HL-60 (cell line): ENCODE measurements around the gene FOLR2.

Experiments
- DNase-seq, 2 experiments: peaks; one replicate each; pipeline ENCODE4 v3.0.0-alpha.2; 2010 to 2020; ENCODE audit warnings: low read depth in 1 of 2, low spot score in 1 of 2
- H3K27ac ChIP-seq: fragments of 250-450 bp; sonication (Bioruptor Pico); replicated peaks from 2 replicates; pipeline ENCODE4 v1.5.1; 2020; ENCODE audit warnings: mild to moderate bottlenecking, moderate library complexity
- H3K27me3 ChIP-seq: fragments of 250-450 bp; sonication (Bioruptor Pico); 2 replicates; pipeline ENCODE4 v1.5.1; 2021; ENCODE audit warnings: mild to moderate bottlenecking, moderate library complexity; ENCODE audit not compliant: insufficient read depth, poor library complexity, severe bottlenecking
- H3K4me3 ChIP-seq: replicated peaks from 2 replicates; pipeline ENCODE4 v1.5.1; 2011; ENCODE audit warnings: mild to moderate bottlenecking, control low read depth, low read length; ENCODE audit not compliant: insufficient read depth
- GABPA ChIP-seq: IDR thresholded peaks from 2 replicates; pipeline ENCODE4 v1.6.1; 2012; ENCODE audit warnings: low read depth
- POLR2AphosphoS5 ChIP-seq: IDR thresholded peaks from 2 replicates; pipeline ENCODE4 v1.6.1; 2012; ENCODE audit warnings: low read depth
- SPI1 ChIP-seq: IDR thresholded peaks from 2 replicates; pipeline ENCODE4 v1.6.1; 2012; ENCODE audit warnings: low read depth, mild to moderate bottlenecking, borderline replicate concordance
- TF ChIP-seq, protein P1 (sequence below): IDR thresholded peaks from 2 replicates; pipeline ENCODE4 v1.6.1; 2012; ENCODE audit warnings: low read depth; ENCODE audit not compliant: insufficient replicate concordance
- TF ChIP-seq, protein P2 (sequence below): IDR thresholded peaks from one replicate; pipeline ENCODE4 v1.5.1; 2011; ENCODE audit warnings: low read length, control low read depth, inconsistent platforms; ENCODE audit not compliant: insufficient read depth

FOLR2 gene

DNA sequence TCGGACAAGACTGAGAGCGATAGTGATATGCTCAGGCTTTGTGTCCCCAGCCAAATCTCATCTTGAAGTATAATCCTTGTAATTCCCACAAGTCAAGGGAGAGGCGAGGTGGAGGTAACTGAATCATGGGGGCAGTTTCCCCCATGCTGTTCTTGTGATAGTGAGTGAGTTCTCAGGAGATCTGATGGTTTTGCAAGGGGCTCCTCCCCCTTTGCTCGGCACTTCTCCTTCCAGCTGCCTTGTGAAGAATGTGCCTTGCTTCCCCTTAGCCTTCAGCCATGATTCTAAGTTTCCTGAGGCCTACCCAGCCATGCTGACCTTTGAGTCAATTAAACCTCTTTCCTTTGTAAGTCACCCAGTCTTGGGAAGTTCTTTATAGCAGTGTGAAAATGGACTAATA, 7.5 kb upstream of the FOLR2 start:
- Histone ChIP-seq H3K27me3 (no peaks in the 10 kb centered on the region), H3K27ac (no peak overlapping the region), H3K4me3 (no peak overlapping the region)
- DNase-seq, result peak in 1 of 2 experiments; percentile 66
- TF ChIP-seq SPI1 (peak; percentile 65; the same call in 1 of the 2 replicates), POLR2AphosphoS5 (no peak), GABPA (no peak)
- TF ChIP-seq, protein P1, sequence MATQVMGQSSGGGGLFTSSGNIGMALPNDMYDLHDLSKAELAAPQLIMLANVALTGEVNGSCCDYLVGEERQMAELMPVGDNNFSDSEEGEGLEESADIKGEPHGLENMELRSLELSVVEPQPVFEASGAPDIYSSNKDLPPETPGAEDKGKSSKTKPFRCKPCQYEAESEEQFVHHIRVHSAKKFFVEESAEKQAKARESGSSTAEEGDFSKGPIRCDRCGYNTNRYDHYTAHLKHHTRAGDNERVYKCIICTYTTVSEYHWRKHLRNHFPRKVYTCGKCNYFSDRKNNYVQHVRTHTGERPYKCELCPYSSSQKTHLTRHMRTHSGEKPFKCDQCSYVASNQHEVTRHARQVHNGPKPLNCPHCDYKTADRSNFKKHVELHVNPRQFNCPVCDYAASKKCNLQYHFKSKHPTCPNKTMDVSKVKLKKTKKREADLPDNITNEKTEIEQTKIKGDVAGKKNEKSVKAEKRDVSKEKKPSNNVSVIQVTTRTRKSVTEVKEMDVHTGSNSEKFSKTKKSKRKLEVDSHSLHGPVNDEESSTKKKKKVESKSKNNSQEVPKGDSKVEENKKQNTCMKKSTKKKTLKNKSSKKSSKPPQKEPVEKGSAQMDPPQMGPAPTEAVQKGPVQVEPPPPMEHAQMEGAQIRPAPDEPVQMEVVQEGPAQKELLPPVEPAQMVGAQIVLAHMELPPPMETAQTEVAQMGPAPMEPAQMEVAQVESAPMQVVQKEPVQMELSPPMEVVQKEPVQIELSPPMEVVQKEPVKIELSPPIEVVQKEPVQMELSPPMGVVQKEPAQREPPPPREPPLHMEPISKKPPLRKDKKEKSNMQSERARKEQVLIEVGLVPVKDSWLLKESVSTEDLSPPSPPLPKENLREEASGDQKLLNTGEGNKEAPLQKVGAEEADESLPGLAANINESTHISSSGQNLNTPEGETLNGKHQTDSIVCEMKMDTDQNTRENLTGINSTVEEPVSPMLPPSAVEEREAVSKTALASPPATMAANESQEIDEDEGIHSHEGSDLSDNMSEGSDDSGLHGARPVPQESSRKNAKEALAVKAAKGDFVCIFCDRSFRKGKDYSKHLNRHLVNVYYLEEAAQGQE, result no peak
- TF ChIP-seq, protein P2, sequence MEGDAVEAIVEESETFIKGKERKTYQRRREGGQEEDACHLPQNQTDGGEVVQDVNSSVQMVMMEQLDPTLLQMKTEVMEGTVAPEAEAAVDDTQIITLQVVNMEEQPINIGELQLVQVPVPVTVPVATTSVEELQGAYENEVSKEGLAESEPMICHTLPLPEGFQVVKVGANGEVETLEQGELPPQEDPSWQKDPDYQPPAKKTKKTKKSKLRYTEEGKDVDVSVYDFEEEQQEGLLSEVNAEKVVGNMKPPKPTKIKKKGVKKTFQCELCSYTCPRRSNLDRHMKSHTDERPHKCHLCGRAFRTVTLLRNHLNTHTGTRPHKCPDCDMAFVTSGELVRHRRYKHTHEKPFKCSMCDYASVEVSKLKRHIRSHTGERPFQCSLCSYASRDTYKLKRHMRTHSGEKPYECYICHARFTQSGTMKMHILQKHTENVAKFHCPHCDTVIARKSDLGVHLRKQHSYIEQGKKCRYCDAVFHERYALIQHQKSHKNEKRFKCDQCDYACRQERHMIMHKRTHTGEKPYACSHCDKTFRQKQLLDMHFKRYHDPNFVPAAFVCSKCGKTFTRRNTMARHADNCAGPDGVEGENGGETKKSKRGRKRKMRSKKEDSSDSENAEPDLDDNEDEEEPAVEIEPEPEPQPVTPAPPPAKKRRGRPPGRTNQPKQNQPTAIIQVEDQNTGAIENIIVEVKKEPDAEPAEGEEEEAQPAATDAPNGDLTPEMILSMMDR, result no peak

DNA sequence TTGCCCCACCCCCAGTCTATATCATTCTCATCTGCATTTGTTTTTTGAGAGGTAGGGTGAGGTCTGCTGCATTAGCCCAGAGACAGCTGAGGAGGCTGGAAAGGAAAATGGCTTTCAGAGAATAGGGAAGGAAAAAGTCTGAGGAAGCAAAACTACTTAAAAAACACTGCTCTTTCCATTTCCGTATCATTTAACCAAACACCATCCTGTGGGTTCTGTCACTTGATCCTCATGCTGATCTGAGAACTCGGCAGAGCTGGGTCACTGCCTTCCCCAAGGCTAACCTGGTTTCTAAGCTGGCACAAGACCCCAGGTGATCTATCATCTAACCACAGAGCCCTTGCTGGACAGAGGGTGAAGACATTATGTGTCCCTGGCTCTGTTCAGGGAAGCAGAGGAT, 1.2 kb downstream of the FOLR2 start:
- no peak overlapping the region for H3K4me3 ChIP-seq
- no peaks in the 10 kb centered on the region for H3K27me3 ChIP-seq
- peak overlapping the region; percentile 26; the same call in 1 of the 2 replicates for H3K27ac ChIP-seq
- no peak for DNase-seq
- TF ChIP-seq GABPA (no peak), SPI1 (no peak), POLR2AphosphoS5 (no peak)
- TF ChIP-seq, protein P2, result no peak
- TF ChIP-seq, protein P1, result no peak

DNA sequence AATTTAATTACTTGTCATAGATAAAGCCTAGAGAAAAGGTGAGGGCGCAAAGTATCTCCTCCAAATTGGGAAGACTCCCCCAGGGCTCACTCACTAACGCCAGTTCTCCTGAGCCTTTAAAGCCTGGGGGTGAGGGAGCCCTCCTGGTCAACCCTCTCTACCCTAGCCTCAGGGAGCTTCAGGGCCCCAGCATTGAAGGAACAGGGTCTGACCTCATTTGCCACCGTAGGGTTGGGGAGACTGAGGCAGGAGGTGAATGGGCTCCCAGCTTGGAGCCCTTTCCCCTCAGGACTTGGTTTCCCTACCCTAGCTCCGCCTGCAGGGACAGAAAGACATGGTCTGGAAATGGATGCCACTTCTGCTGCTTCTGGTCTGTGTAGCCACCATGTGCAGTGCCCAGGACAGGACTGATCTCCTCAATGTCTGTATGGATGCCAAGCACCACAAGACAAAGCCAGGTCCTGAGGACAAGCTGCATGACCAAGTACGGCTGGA, 1.7 kb downstream of the FOLR2 start:
- TF ChIP-seq, protein P1, result no peak
- no peak for TF ChIP-seq POLR2AphosphoS5
- no peak for TF ChIP-seq SPI1
- TF ChIP-seq GABPA, result no peak
- TF ChIP-seq, protein P2, result no peak
- Histone ChIP-seq H3K27me3 (no peaks in the 10 kb centered on the region), H3K27ac (peak overlapping the region; percentile 26; the same call in 1 of the 2 replicates), H3K4me3 (no peak overlapping the region)
- no peak for DNase-seq
